ELF-1 (cell line): ENCODE results near the gene PKP4.
A peak's percentile ranks its signal among the peaks of the same experiment; 100 is the strongest.
"Not testable (repeated sequence)": the region's sequence is repeated elsewhere in the genome, so short reads cannot be mapped to it uniquely, and the experiment has no call there.

ENCODE experiments used
- DNase-seq: peaks from one replicate; pipeline ENCODE4 v3.0.0-alpha.2; 2016; ENCODE audit warnings: low read depth, low spot score

PKP4 gene, protein sequence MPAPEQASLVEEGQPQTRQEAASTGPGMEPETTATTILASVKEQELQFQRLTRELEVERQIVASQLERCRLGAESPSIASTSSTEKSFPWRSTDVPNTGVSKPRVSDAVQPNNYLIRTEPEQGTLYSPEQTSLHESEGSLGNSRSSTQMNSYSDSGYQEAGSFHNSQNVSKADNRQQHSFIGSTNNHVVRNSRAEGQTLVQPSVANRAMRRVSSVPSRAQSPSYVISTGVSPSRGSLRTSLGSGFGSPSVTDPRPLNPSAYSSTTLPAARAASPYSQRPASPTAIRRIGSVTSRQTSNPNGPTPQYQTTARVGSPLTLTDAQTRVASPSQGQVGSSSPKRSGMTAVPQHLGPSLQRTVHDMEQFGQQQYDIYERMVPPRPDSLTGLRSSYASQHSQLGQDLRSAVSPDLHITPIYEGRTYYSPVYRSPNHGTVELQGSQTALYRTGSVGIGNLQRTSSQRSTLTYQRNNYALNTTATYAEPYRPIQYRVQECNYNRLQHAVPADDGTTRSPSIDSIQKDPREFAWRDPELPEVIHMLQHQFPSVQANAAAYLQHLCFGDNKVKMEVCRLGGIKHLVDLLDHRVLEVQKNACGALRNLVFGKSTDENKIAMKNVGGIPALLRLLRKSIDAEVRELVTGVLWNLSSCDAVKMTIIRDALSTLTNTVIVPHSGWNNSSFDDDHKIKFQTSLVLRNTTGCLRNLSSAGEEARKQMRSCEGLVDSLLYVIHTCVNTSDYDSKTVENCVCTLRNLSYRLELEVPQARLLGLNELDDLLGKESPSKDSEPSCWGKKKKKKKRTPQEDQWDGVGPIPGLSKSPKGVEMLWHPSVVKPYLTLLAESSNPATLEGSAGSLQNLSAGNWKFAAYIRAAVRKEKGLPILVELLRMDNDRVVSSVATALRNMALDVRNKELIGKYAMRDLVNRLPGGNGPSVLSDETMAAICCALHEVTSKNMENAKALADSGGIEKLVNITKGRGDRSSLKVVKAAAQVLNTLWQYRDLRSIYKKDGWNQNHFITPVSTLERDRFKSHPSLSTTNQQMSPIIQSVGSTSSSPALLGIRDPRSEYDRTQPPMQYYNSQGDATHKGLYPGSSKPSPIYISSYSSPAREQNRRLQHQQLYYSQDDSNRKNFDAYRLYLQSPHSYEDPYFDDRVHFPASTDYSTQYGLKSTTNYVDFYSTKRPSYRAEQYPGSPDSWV

DNA sequence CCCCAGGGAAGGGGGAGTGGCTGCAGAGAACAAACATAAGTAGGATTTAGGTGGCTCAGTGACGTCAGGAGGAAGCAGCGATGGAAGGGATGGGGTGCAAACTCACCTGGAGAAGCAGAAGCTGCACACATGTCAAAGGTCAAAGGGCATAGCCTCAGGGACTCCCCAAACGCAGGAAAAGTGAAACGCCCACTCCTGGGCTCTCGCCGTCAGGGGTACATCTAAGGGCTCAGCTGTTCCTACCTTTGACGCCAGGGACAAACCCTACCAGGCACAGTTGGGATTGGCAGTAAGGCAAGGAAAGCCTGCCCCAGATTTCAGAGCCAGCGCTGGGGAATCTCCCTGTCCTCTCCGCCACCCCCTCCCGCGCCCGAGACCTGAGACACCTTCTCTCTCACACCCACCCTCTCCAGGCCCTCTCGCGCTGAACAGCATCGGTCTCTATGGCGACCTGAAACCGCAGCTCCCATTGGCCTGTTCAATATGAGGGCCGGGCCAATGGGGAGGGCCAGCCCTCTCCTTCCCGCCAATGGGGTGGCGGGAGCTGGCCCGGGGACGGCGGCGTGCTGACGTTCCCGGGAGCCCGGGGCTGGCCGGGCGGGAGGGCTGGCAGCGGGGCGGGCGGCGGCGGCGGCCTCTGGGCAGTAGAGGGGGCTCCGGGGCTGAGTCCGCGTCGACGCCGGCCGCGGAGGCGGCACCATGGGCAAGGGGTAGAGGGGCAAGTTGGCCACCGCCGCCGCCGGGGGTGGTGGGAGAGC is at the start of gene PKP4, which contains the start of gene CCDC148:
PKP4 (plus strand) TSS at position 644 of the 758 bp plus-strand sequence. CDS start 76,233 bp downstream, outside the sequence.
CCDC148 (minus strand) TSS at position 445 of the 758 bp plus-strand sequence; CDS start at position 131, 314 bp downstream.
- DNase-seq: peak; percentile 96

DNA sequence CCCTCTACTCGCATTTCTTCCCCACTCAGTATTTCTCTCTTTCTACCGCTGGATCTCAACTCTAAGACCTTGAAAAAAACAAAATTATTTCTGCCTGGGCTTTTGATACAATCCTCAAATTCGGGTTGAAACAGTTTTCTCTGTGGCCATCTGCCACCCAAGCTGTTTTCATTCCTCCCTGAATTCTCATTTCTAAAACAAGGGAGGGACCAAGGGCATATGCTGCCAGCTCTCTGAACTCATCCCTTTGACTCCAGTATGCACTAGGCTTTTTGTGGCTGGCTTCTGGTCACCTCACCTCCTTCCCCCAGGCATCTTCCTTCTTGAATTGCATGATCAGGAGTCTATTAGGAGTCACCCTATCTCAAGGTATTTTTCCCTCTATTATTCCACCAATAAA is 49.7 kb upstream of the PKP4 start:
- DNase-seq: no peak

DNA sequence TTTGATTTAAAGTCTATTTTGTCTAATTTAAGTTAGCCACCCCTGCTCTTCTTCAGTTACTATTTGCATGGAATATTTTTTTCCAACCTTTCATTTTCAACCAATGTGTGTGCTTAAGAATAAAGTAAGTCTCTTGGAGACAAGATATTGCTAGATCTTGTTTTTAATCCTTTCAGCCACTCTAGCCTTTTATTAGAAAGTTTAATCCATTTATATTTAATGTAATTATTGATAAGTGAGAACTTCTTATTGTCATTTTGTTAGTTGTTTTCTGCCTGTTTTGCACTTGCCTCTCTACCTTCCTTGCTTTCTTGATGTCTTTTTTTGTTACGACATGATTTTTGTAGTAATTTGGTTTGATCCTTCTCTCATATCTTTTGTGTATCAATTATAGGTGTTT is 46.6 kb upstream of the PKP4 start:
- DNase-seq: no peak

DNA sequence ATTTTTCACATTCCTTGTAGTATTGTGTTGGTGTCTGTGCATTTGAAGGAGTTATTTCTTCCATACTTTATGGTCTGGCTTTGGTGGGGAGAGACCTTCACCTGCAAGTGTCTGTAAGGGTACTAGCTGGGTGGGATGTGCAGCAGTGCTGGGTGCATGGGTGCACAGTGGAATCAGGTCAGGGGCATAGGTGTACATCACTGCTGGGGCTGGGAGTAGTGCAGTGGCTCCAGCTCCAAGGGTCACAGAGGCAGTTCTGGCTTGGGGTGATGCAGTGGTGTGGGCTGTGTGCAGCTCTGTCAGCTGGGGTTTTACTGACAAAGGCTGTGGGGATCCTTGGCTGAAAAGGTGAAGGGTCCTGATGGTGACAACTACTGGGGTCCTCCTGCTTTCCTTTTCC is 45.0 kb upstream of the PKP4 start:
- no peak for DNase-seq

DNA sequence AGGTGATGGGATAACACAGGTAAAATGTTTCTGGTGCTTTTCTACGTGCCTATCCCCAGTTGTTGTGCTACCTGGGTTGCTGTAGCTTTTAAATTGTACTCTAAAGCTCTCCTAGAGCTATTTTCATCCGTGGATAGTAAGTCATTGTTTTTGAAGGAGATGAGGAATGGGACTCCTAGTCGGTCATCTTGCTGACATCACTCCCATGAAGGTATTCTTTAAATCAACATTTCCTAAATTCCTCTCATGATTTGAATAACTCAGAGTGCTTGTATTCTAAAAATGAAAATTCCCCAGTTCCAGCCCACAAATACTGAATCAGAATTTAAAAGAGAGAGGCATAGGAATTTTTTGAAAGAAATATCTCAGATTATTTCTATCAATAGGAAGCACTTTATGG is 44.5 kb upstream of the PKP4 start:
- no peak for DNase-seq

DNA sequence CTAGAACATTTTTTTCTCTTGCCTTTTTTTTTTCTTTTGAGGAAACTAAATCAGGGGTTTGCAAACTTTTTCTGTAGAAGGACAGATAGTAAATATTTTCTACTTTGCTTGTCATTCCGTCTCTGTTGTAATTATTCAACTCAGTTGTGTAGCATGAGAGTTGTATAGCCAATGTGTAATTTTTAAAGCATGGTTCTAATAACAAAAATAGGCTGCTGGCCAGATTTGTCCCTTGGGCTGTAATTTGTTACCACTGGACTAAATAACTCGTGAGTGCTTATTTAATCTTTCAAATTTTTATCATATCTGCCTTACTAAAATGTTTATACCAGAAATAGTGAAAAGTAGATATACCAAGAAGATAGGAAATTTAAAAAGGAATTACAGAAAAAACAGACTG is 43.2 kb upstream of the PKP4 start:
- no peak for DNase-seq

DNA sequence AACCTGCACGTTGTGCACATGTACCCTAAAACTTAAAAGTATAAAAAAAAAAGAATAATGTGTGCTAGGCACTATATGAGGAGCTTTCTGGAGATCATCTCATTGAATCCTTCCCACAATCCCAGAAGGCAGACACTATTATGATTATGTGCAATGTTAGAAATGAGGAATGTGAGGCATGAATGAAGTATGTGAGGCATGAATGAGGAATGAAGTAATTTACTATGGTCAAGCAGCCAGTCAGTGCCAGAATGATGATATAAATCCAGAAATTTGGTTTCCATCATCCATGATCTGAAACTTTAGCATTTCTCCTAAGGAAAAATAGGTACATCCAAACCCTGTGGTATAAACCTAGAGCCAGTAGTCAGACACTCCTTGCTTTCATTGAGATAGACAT is 42.2 kb upstream of the PKP4 start:
- DNase-seq: no peak

DNA sequence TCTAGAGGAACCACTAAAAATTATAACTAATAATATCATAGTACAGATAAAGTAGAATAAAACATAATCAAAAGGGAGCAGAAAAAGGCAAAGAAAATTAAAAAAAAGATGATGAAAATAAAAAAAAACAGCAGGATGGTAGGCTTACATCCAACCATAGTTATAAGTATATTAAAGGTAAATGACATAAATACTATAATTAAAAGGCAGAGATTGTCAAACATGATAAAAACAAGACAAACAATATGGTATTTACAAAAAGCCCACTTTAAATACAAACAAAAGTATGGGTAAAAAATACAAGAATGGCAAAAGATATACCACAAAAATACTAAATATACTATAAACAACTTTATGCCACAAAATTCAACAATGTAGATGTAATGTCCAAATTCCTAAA is 24.6 kb upstream of the PKP4 start:
- DNase-seq: no peak

DNA sequence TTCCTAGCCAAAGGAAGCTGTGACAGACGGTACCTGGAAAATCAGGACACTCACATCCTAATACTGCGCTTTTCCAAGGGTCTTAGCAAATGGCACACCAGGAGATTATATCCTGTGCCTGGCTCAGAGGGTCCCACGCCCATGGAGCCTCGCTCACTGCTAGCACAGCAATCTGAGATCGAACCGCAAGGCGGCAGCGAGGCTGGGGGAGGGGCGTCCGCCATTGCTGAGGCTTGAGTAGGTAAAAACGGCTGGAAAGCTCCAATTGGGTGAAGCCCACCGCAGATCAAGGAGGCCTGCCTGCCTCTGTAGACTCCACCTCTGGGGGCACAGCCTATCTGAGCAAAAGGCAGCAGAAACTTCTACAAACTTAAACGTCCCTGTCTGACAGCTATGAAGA is 23.0 kb upstream of the PKP4 start:
- not testable (repeated sequence) for DNase-seq

DNA sequence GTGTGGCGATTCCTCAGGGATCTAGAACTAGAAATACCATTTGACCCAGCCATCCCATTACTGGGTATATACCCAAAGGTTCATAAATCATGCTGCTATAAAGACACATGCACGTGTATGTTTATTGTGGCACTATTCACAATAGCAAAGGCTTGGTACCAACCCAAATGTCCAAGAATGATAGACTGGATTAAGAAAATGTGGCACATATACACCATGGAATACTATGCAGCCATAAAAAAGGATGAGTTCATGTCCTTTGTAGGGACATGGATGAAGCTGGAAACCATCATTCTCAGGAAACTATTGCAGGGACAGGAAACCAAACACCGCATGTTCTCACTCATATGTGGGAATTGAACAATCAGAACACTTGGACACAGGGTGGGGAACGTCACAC is 17.7 kb upstream of the PKP4 start:
- DNase-seq: not testable (repeated sequence)

DNA sequence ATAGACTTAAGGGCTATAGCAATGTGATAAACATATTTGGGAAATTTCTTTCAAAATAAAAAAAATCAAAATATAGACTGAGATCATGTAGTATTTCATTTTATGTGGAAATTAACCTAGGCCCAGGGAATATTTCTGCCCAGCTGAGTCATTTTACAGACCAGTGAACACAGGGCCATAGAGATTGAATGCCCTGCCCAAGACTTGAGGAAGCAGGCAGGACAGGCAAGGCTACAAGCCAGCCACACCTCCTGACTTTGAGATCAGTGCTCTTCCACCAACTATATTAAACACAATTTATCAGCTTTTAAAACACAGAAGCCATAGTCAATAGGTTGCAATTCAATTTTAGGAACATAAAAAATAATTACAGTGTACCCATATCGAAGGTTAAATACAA is 13.1 kb upstream of the PKP4 start:
- no peak for DNase-seq

DNA sequence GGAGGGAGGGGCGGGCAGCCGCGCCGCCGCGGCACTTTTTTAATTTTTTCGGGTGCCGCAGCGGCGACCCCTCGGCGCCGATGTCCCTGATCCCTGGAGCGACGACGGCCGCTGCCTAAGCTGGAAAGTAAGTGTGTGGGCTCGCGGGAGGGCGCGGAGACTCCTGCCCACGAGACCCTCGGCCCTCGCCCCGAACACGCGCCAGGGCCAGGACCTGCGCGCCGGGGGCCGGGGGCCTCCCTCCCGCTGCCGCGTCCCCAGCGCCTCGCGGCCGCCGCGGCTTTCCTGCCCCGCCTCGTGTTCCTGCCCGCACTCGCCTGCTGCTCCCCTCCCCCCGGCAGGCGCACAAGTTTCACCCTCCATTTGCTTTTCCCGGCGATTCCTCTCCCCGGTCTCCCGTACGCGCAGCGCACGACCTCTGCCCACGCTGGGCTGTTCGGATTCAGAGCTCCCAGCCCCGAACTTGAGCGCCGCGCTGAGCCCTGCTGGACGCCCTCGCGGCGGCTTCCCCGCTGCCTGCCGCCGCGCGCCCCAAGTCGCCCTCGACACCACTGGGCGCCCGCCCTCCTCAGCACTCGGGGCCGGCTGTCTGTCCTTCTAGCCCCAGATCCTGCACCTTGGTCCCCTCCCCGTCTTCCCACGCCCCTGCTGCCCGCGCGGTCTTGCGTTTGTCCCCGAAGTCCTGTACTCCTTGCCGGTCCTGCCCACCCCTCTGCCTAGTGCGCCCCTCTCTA is 507 bp downstream of the PKP4 start:
- DNase-seq: peak; percentile 67

DNA sequence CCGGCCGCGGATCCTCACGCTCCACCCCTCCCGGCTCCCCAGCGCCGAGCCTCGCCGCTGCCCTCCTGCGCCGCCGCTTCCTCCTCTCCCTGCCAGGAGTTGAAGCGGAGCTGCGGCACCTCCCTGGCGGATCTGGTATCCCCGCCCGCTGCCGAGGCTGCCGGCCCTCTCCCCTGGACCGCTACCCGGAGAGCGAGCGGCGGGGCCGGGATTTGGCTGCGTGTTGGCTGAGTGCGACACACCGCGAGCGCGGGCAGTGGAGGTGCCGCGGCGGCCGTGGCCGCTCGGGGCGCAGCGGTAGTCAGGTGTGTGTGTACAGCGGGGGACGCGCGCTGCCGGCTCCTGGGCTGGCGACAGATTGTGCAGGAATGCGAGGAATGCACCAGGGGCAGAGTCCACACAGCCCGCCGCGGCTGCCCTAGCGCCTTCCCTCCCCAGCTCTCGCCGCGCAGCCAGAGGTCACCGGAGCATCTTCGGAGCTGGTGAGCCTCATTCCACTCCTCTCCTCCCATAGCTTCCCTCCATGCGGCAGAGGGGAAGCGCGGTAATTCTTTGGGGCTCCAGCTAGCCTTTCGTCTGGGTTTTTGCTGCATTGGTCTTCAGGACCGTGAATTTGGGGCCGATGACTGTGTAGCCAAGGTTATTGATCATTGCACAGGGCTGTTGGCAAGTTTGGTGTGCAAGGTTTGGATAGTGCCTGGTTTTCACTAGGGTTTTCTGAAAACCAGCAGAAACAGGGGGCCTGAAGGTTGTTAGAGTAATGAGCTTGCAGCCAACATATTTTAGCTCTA is 1.3 kb downstream of the PKP4 start:
- DNase-seq: peak; percentile 97

DNA sequence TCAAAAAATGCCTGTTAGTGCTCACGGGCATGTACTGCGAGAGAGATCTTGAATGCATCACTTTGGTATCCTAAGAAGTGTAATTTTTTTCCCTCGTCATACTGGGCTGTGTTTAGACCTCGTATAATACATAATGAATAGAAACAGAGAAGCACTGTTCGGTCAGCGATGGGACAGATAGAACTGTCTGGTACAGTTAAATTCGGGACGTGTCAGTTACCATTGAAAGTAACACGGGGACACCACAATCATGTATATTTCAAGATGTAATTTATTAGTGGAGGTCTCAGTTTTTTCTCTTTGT is 1.8 kb downstream of the PKP4 start:
- no peak for DNase-seq

DNA sequence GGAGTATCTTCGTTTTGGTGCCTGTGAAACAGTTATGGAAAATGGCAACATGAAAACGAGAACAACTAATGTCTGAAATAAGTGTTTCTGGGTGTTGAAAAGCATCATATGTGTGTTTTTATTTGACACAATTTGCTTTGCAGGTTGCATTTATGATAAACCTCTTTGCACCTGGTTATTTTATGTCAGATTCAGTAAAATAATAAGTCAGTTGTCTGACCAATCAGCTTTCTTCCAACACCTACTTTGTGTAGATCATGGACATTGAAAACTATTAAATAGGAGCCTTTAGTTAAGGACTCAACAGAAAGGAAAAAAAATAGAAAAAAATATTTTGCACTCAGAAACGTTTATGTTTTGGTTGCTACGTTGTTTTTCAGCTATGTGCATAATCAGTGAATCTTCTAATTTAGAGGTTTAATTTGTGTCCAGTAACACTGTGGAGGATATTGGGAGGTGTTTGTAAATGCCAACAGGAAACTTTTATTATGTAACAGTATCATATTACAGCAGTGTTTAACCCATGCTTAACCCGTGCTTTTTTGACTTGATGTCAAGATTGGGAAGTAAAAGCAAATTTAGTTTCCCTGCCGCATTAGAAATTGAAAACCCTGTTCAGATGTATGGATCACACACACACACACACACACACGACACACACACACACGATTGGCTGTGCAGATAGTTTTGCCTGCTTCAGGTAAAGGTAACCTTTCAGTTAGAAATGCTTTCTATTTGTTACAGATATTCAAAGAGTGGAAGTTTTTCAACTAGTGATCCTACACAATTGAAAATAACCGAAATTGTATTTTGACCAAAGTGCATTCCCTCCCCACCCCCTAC is 2.6 kb downstream of the PKP4 start:
- no peak for DNase-seq

DNA sequence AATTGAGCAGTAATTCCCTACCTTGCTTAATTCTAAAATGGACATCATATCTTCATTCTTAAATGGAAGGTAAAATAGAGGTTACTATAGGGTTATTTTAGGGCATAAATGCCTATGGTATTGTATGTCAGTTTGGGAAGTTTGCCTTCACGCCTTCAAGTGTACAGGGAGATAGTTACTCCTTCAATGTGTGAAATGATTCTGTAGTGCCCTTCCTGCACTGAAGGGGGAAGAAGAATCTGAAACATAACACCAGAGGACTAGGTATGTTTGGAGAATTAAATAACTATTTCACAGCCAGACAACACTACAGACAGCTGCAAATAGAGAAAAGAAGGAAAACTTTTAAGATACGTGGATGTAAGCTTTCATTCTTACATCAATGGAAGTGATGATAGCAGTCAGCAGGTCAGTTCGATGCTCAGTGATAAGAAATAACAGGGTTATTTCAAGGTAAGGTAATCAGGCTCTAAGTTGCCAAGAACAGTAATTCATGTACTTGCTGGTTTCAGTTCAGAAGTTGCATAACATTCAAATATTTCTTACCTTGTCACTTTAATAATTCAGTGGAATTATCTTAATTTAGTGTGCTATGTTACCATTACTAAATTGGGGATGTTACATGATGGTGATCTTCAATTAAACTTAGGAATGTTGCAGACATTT is 4.0 kb downstream of the PKP4 start:
- DNase-seq: no peak

DNA sequence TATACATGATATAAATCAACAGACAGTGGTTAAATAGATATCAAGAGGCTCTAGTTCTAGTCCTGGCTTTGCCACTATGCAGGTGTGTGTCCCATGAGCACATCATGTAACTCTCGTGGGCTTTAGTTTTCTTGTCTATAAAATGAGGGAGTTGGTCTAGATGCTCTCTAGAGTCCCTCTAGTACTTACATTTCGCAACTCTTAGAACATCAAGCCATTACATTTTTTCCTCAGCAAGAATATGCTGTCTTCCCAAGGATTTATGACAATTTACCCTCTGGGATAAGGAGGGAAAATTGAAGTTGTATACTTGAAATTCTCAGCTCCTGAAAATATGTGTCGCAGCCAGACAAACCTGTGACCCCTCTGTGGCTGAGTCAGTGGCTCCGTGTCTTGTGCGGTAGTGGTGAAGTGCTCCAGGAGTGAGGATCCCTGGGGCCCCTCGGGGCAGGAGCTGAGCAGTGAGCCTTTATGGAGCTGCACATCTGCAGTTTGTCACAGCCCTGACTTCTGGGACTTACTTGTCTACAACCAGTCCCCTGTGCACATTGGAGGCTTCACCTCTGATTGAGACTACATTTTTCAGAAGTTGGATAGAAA is 6.8 kb downstream of the PKP4 start:
- DNase-seq: peak; percentile 68
